Measurements from ENCODE around the gene UGGT2.

The UGGT2 gene

DNA sequence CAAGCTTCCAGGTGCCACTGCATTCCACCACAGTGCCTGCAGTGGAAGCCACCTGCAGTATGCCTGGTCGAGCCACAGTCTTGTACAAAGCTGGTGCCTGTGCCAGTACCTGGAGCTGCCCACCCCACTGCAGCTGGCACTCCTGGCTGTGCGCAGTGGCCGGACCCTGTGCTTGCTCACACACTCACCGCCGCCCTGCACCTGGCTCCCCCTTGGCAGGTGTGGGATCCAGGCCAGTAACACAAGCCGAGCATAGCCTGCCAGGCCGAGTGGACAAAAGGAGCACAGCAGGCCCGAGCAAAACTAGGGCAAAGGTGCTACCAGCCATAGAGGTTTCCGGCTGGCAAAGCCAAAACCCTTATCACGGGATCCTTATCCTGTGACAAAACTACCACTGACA, 18.5 kb downstream of the UGGT2 start:
- no peak for DNase-seq (ENCODE audit: low read depth, low spot score)
- CTCF ChIA-PET: interaction anchor here (2.3 kb wide), 1 partner anchor 14 kb away, joined by 12 read pairs; no protein-coding TSS in a partner anchor
- no peak overlapping the region for H3K4me3 ChIP-seq (ENCODE audit: low read depth, low read length)
- POLR2A ChIA-PET: interaction anchor here (1.6 kb wide), 1 partner anchor 19 kb away, joined by 5 read pairs; the partner anchor contains the start of gene UGGT2
- TF ChIP-seq, protein P1, sequence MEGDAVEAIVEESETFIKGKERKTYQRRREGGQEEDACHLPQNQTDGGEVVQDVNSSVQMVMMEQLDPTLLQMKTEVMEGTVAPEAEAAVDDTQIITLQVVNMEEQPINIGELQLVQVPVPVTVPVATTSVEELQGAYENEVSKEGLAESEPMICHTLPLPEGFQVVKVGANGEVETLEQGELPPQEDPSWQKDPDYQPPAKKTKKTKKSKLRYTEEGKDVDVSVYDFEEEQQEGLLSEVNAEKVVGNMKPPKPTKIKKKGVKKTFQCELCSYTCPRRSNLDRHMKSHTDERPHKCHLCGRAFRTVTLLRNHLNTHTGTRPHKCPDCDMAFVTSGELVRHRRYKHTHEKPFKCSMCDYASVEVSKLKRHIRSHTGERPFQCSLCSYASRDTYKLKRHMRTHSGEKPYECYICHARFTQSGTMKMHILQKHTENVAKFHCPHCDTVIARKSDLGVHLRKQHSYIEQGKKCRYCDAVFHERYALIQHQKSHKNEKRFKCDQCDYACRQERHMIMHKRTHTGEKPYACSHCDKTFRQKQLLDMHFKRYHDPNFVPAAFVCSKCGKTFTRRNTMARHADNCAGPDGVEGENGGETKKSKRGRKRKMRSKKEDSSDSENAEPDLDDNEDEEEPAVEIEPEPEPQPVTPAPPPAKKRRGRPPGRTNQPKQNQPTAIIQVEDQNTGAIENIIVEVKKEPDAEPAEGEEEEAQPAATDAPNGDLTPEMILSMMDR (IDR thresholded peaks at IDR 0.05; ENCODE audit: insufficient read depth, low read length, missing control alignments): no peak

DNA sequence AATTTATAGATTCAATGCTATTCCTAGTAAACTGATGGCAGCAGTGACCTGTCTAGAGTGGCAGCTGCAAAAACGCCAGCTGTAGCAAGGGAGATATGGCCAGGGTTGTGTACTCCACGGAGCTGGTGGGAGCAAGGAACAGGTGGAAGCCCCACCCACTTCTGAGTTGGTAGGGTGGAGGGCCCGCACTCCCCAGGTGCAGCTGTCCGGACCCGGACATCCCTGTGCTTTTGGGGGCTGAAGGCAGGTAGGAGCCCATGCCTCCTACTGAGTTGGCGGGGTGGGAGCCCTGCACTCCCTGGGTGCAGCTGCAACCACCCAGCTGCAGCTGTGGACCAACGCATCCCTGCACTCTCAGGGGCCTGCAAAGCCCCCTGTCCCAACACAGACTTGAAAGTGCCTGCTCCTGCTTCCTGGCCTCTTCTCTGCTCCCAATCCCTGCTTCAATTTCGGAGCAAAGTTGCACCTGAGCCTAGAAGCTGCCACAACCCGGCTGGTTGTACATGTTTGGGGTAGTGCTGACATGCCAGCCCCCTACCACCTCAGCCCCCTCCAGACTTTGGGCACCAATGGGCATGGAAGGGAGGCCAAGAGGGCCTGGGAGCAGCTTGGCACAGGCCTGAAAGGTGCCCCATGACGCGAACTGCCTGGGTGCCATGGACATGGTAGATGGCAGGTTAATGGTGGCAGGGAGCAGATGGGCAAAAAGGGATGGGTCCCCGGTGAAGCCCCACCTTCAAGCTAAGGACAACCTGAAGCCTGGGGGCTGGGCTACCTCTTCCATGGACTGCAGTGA, 19.8 kb downstream of the UGGT2 start:
- TF ChIP-seq, protein P1 (IDR thresholded peaks at IDR 0.05; ENCODE audit: insufficient read depth, low read length, missing control alignments): no peak
- no peak overlapping the region for H3K4me3 ChIP-seq (ENCODE audit: low read depth, low read length)
- CTCF ChIA-PET: interaction anchor here (2.3 kb wide), 1 partner anchor 13 kb away, joined by 12 read pairs; no protein-coding TSS in a partner anchor
- DNase-seq (ENCODE audit: low read depth, low spot score): no peak
- POLR2A ChIA-PET: interaction anchor here (1.6 kb wide), 1 partner anchor 20 kb away, joined by 5 read pairs; the partner anchor contains the start of gene UGGT2

DNA sequence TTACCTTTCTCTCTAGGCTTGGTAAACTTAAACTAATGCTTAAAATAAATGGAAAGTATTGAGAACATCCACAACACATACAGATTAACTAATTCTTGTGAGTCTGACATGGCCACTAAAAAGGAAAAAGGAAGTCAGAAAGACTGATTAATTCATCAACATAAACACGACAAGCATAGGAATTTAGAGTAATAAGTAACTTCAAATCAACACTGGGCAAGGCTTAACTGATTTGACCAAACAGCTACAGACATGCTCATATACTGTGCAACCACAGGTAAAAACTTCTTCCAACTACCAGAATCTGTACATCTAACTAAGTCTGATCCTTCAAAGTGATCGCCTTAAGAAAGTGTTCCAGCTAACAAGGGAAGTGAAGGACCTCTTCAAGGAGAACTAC, 20.5 kb downstream of the UGGT2 start:
- ChIA-PET CTCF (interaction anchor here (2.3 kb wide), 1 partner anchor 12 kb away, joined by 12 read pairs; no protein-coding TSS in a partner anchor), POLR2A (no interaction called here)
- TF ChIP-seq, protein P1 (IDR thresholded peaks at IDR 0.05; ENCODE audit: insufficient read depth, low read length, missing control alignments): no peak

DNA sequence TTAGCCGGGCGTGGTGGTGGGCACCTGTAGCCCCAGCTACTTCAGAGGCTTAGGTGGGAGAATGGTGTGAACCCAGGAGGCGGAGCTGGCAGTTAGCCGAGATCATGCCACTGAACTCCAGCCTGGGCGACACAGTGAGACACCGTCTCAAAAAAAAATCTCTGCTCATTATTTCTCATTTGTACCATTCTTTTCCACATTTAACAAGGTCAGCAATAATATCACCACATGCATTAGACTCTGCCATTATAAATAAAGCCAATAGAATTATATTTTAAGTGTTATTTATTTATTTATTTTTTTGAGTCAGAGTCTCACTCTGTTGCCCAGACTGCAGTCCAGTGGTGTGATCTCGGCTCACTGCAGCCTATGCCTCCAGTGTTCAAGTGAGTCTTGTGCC, 24.2 kb downstream of the UGGT2 start:
- no peak for DNase-seq (ENCODE audit: low read depth, low spot score)
- CTCF ChIA-PET: interaction anchor here (0.9 kb wide), 1 partner anchor 9 kb away, joined by 4 read pairs; no protein-coding TSS in a partner anchor
- TF ChIP-seq, protein P1 (IDR thresholded peaks at IDR 0.05; ENCODE audit: insufficient read depth, low read length, missing control alignments): no peak
- POLR2A ChIA-PET: no interaction called here
- no peak overlapping the region for H3K4me3 ChIP-seq (ENCODE audit: low read depth, low read length)

More for the DNA sequence above, 20.5 kb downstream of the UGGT2 start:
- DNase-seq (ENCODE audit: low read depth, low spot score): no peak
- no peak overlapping the region for H3K4me3 ChIP-seq (ENCODE audit: low read depth, low read length)

DNA sequence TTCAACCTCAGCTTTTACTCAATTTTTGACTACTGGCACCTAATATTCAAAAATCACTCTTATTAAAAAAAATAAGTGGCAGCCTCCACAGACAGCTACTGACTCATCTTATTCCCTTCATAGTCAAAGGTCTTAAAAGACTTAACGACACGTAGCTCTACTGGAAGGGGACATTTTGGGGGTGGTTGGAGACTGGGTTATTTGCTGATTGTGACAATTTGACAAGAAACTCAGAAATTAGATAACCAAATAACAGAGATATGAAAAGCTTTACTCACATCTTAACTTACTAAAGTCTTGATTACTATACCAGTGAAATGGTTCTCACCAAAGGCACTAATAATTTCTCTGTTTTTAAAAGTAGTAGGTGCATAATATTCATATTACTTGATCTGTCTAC, 25.7 kb downstream of the UGGT2 start:
- no peak for DNase-seq (ENCODE audit: low read depth, low spot score)
- POLR2A ChIA-PET: interaction anchor here (0.8 kb wide), 1 partner anchor 26 kb away, joined by 3 read pairs; the partner anchor contains the start of gene UGGT2
- TF ChIP-seq, protein P1 (IDR thresholded peaks at IDR 0.05; ENCODE audit: insufficient read depth, low read length, missing control alignments): no peak
- H3K4me3 ChIP-seq (ENCODE audit: low read depth, low read length): no peak overlapping the region
- CTCF ChIA-PET: no interaction called here

DNA sequence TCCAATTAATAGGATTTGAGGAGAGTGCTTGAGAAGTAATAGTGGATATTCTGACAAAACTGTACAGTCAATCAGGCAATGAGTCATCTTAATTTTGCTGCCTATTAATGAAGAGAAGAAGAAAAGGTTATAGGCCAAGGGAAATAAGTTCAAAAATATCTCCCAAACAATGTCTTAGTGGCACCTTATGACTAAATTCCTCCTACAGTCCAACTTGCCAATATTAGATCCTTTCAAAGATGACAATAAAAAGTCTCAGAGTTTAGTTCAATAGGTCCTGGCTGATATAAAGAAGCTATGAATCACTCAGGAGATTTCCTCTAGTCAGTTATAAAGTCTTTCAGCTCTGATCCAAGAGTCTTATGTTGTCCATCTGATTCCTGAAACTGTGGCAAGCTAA, 27.9 kb downstream of the UGGT2 start:
- no peak overlapping the region for H3K4me3 ChIP-seq (ENCODE audit: low read depth, low read length)
- TF ChIP-seq, protein P1 (IDR thresholded peaks at IDR 0.05; ENCODE audit: insufficient read depth, low read length, missing control alignments): no peak
- ChIA-PET POLR2A (no interaction called here), CTCF (no interaction called here)
- no peak for DNase-seq (ENCODE audit: low read depth, low spot score)

Measured in AG04449 (cell line).